Fibroblast of pulmonary artery (primary cell): ENCODE results near the gene PLEKHB1.

Experiments
- DNase-seq: peaks from one replicate; pipeline ENCODE4 v3.0.0-alpha.2; 2010; ENCODE audit warnings: low read depth
- H3K4me3 ChIP-seq: replicated peaks from 2 replicates; pipeline ENCODE4 v1.5.1; 2011; ENCODE audit warnings: low read depth, mild to moderate bottlenecking, control low read depth, low read length, moderate library complexity
- CTCF ChIP-seq: IDR thresholded peaks from 2 replicates; pipeline ENCODE4 v1.5.1; 2011; ENCODE audit warnings: mild to moderate bottlenecking, control low read depth, low read length, inconsistent platforms; ENCODE audit errors: missing control alignments

The PLEKHB1 gene

DNA sequence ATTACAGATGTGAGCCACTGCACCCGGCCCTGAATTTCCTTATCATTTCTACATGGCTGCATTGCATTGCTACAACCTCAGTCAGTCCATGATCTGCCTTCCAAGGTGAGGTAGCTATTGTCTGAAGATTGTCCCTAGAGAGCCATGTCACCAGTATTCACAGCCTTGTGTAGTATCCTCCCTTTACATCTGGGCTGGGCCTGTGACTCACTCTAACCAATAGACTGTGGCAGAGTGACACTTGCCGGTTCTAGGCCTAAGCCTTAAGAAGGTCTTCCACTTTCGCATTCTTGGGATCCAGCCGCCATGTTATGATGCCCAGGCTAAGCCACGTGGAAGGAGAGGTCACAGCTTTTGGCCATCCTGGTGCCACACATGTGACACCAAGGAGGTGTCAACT is 10.1 kb upstream of the PLEKHB1 start:
- no peak for TF ChIP-seq CTCF
- no peak for DNase-seq
- H3K4me3 ChIP-seq, result no peak overlapping the region

- no peak overlapping the region for H3K4me3 ChIP-seq
- no peak for TF ChIP-seq CTCF
- DNase-seq, result no peak
These were observed 9.4 kb upstream of the PLEKHB1 start for GRCh38 chr11:73637012-73637411.

GRCh38 chr11:73640592-73640991 is 5.8 kb upstream of the PLEKHB1 start:
- no peak for TF ChIP-seq CTCF
- H3K4me3 ChIP-seq, result no peak overlapping the region
- DNase-seq, result no peak

- no peak overlapping the region for H3K4me3 ChIP-seq
- DNase-seq, result no peak
- no peak for TF ChIP-seq CTCF
These were observed 4.7 kb upstream of the PLEKHB1 start for GRCh38 chr11:73641668-73642067.

- no peak overlapping the region for H3K4me3 ChIP-seq
- no peak for TF ChIP-seq CTCF
- no peak for DNase-seq
These were observed 1.0 kb upstream of the PLEKHB1 start for GRCh38 chr11:73645121-73645969.

DNA sequence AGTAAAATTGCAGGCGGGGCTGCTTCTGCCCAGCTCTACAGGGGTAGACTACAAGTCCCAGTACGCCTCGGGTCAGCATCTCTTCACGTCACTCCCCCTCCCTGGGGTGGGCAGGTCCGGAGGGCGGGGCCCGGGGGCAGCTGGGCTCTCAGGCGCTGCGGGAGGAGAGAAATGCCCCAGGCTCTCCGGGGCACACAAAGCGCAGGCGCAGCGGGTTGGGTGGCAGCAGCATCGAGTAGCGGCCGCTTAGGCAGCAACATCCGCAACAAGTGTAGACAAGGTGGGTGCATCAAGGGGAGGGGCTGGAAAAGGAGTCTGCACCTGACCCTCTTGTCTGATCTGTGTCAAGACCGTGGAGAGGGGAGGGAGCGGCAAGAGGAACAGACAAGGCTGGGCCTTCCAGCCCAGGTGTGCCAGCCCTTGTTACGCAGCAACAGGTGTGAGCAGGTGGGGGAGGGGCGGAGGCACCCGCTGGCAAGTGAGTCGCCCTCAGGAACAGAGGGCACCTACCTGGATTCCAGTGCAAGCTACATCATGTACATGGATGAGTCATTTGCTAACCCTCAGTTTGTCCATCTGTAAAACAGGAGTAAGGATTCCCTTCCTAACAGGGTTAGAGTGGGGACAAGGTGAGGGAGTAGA is 1.2 kb downstream of the PLEKHB1 start:
- no peak for TF ChIP-seq CTCF
- peak overlapping the region; percentile 4 for H3K4me3 ChIP-seq

DNA sequence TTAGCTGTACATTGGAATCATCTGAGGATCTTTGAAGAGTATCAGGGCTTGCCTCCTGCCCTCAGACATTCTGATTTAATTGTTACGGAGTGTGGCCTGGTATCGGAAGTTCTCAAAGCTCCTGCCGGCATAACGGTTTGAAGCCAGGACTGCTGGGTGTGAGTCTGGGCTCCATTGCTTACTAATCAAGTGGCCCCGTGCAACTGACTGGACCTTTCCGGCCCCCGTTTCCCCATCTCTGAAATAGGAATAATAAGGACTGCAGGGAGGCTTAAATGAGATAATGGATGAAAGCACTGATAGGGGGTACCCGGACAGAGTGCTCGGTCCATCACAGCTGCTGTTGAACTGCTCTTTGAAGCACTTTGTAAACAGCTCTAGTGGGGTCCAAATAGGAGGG is 1.7 kb downstream of the PLEKHB1 start:
- no peak for TF ChIP-seq CTCF
- no peak overlapping the region for H3K4me3 ChIP-seq
- no peak for DNase-seq

More for the DNA sequence above, 1.2 kb downstream of the PLEKHB1 start:
- peak; percentile 82 for DNase-seq
